Thyroid gland (tissue), 4 donors: Measurements from ENCODE around the gene GALT. TPM values are rescaled to one million over a fixed set of nuclear protein-coding genes. Genes with fewer than 3 reads are reported as not detected.

Experiments used
- DNase-seq, 2 donors: peaks; one replicate each; pipeline ENCODE4 v3.0.0-alpha.2; 2019
- H3K27ac ChIP-seq, 3 donors: fragments of 200-600 bp; sonication (generic); 1 replicate in 2 of 3; 2 replicates in 1 of 3; pipeline ENCODE4 v1.5.1; 2016 to 2019; ENCODE audit warnings: mild to moderate bottlenecking in 1 of 3, moderate library complexity in 1 of 3
- H3K27me3 ChIP-seq: fragments of 200-600 bp; sonication (generic); one replicate; pipeline ENCODE4 v1.5.1; 2019
- H3K36me3 ChIP-seq, 2 donors: fragments of 200-600 bp; sonication (generic); one replicate each; pipeline ENCODE4 v1.5.1; 2016 to 2019
- H3K4me1 ChIP-seq, 2 donors: fragments of 200-600 bp; sonication (generic); one replicate each; pipeline ENCODE4 v1.5.1; 2017 to 2019
- H3K4me3 ChIP-seq, 3 donors: fragments of 200-600 bp; sonication (generic); replicated peaks in 1 of 3; 1 replicate in 2 of 3; 2 replicates in 1 of 3; pipeline ENCODE4 v1.5.1; 2016; ENCODE audit warnings: mild to moderate bottlenecking in 1 of 3
- H3K9me3 ChIP-seq: fragments of 200-600 bp; sonication (generic); one replicate; pipeline ENCODE4 v1.5.1; 2017
- POLR2A ChIP-seq, 2 donors: fragments of 450-650 bp; IDR thresholded peaks; one replicate each; pipeline ENCODE4 v1.6.1; 2017; ENCODE audit warnings: antibody characterized with exemption in 2 of 2, mild to moderate bottlenecking in 2 of 2, moderate library complexity in 1 of 2
- WGBS, 2 donors: methylation state at CpG; one replicate each; pipeline ENCODE4 v1.1.5; 2017; 5-methylcytosine and 5-hydroxymethylcytosine counted together
- intact Hi-C: fragments of 100-400 bp; cut with DNase I; formaldehyde crosslinking; loops from one replicate; pipeline ENCODE4 v1.15.1; 2023
- total RNA-seq, 4 donors: library from RNA; depleted of rRNA; stranded (reverse); fragments of >200 nt; gene quantifications; one replicate each; pipeline ENCODE4 v1.2.3, GENCODE V29; 2016
- TF ChIP-seq, protein P1 (sequence below), 6 experiments: fragments of 200-600 bp in 3 of 6; fragments of 450-650 bp in 3 of 6; sonication (generic) in 3 of 6; IDR thresholded peaks; one replicate each; pipeline ENCODE4 v1.5.1; 2016 to 2019; ENCODE audit warnings: antibody characterized with exemption in 6 of 6, mild to moderate bottlenecking in 2 of 6, inconsistent platforms in 1 of 6, moderate library complexity in 1 of 6

Gene GALT
- total RNA-seq, 4 donors from 2014 or later: 48.7 to 76.5 (median 57.1) TPM

DNA sequence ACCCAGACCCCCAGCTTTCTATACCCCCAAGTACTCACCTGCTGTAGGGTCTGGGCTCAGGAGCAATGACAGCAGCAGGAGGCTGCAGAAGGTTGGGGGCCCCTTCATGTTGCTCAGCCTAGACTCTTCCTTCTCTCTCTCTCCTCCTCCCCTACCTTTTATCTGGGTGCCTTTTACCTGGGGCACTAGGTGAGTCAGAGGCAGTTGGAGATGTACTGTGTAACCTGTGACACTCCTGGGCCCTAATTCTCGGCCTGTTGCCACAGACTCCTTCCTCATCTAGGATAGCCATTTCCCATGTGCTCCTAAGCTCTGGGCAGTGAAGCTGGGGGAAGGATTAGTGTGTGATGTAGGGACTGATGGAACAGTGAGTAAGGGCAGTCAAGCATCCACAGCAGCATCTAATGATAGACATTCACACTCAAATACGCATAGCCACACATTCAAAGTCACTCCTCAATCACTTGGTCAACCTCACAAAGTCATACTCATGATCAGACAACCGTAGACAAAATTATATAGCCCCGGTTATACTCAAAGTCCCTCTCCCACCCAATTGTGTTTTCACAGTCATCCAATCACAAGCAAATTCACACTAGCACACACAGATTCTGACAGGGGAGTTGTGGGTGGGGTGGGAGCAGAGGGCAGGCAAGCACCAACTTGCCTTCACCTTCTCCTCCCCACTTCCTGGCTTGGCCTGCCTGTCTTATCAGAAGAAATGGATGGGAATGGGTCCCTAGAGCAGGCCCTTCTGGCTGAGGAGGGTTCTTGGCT, 16.2 kb downstream of the GALT start, which contains the start of gene CCL27:
CCL27 (minus strand) TSS at position 132 of the 777 bp plus-strand sequence; CDS start at position 108, 24 bp downstream.
- no peak within 1 kb of the TSS for H3K4me3 ChIP-seq
- H3K9me3 ChIP-seq: no peaks in the 10 kb centered on the region
- no peaks in the 10 kb centered on the region for H3K36me3 ChIP-seq
- no peaks in the 10 kb centered on the region for H3K27me3 ChIP-seq
- peaks cover 4 to 19% of the 10 kb centered on the region in 2 donors for H3K4me1 ChIP-seq
- no peak for TF ChIP-seq POLR2A (IDR thresholded peaks at IDR 0.05)
- TF ChIP-seq, protein P1, sequence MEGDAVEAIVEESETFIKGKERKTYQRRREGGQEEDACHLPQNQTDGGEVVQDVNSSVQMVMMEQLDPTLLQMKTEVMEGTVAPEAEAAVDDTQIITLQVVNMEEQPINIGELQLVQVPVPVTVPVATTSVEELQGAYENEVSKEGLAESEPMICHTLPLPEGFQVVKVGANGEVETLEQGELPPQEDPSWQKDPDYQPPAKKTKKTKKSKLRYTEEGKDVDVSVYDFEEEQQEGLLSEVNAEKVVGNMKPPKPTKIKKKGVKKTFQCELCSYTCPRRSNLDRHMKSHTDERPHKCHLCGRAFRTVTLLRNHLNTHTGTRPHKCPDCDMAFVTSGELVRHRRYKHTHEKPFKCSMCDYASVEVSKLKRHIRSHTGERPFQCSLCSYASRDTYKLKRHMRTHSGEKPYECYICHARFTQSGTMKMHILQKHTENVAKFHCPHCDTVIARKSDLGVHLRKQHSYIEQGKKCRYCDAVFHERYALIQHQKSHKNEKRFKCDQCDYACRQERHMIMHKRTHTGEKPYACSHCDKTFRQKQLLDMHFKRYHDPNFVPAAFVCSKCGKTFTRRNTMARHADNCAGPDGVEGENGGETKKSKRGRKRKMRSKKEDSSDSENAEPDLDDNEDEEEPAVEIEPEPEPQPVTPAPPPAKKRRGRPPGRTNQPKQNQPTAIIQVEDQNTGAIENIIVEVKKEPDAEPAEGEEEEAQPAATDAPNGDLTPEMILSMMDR (IDR thresholded peaks at IDR 0.05): no peak
- 81 to 82% methylated on average over 4 of the region's 4 CpGs for WGBS, 2 donors
- H3K27ac ChIP-seq: no peak within 1 kb of the TSS
- intact Hi-C loops: no loop called here
- no peak for DNase-seq

DNA sequence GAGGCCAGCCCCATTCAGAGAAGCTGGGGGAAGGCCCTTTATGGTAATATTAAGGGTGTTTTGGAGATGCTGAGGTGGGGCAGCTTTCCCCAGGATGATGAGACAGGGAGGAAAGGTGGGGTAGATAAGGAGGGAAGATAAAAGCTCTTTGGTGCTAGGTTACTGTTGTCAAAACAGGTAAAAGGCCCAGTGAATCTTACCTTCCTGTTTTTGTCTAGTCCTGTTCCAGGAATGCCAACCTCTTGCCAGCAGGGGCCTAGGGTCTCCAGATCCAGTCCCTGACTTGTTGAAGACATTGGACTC, 16.8 kb downstream of the GALT start:
- no peak for DNase-seq
- no peaks in the 10 kb centered on the region for H3K27me3 ChIP-seq
- peaks cover 4 to 19% of the 10 kb centered on the region in 2 donors for H3K4me1 ChIP-seq
- no peak overlapping the region for H3K27ac ChIP-seq
- intact Hi-C loops: no loop called here
- H3K4me3 ChIP-seq: no peak overlapping the region
- TF ChIP-seq, protein P1 (IDR thresholded peaks at IDR 0.05): no peak
- no peak for TF ChIP-seq POLR2A (IDR thresholded peaks at IDR 0.05)
- H3K36me3 ChIP-seq: no peaks in the 10 kb centered on the region
- no peaks in the 10 kb centered on the region for H3K9me3 ChIP-seq

DNA sequence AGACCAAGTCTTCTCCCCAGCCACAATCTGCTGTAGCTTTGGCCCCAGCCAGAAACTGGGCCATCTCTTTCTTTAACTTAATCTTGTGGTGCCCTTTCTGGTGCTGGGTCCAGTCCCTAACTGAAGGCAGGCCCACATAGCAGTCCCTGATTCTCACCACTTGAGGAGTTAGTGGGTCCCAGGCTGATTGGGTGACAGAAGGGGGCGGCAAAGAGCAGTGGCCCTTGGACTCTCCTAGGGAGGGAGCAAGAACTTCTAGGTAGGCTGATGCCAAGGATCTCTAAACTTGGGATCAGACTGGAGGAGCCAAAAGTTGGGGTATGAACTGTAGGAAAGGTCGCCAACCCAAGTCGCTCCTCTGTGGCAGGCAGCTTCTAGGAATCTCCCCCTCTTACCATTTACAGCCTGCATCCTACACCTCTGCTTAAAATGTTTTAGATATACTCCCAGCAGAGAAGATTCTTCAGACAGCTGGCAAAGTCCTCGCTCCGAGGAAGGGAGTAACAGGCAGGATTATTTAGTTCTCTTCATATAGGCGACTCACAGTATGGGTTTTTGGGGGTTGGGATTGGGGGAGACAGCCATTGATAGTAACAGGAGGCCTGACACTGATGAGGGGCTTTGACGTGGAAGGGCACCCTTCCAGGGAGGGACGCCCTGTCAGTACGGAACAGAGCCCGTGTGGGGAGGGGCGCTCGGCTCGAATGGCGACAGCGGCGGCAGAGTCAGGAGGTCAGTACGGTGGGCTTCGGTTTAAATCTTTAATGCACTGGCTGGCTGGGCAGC, 18.0 kb downstream of the GALT start:
- Histone ChIP-seq H3K36me3 (no peaks in the 10 kb centered on the region), H3K27ac (peak overlapping the region; percentile 93 to 99 (median 98)), H3K4me3 (peak overlapping the region in 2 of 3 donors; percentile 49 to 73), H3K4me1 (peaks cover 4 to 19% of the 10 kb centered on the region in 2 donors), H3K27me3 (no peaks in the 10 kb centered on the region), H3K9me3 (no peaks in the 10 kb centered on the region)
- peak; percentile 76 to 84 for DNase-seq
- TF ChIP-seq, protein P1 (IDR thresholded peaks at IDR 0.05): peak; percentile 37 to 71 (median 55)
- TF ChIP-seq POLR2A (IDR thresholded peaks at IDR 0.05): no peak
- intact Hi-C loops: no loop called here
- 21% methylated on average over 15 to 18 of the region's 18 CpGs for WGBS, 2 donors

DNA sequence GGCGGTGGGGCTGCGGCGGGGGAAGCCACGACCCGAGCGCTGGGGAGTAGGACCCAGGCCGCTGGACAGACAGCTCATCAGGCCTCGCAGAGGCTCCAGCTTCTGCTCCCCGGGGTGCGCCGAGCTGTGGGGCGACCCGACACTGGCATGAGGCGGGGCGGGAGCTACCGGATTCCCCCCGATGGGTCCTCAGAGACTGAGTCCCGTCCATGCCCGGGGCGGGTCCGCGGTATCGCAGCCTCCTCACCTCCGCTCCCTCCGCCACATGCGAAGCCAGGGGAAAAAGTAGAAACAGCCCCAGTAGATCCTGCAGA, 18.5 kb downstream of the GALT start:
- Histone ChIP-seq H3K9me3 (no peaks in the 10 kb centered on the region), H3K4me3 (peak overlapping the region in 2 of 3 donors; percentile 49 to 73), H3K27me3 (no peaks in the 10 kb centered on the region), H3K4me1 (peaks cover 4 to 19% of the 10 kb centered on the region in 2 donors), H3K27ac (peak overlapping the region; percentile 93 to 99 (median 98)), H3K36me3 (no peaks in the 10 kb centered on the region)
- intact Hi-C loops: no loop called here
- WGBS, 2 donors: 0 to 4% methylated on average over 4 to 9 of the region's 26 CpGs
- no peak for DNase-seq
- TF ChIP-seq POLR2A (IDR thresholded peaks at IDR 0.05): no peak
- TF ChIP-seq, protein P1 (IDR thresholded peaks at IDR 0.05): no peak
